ENCODE data around the gene MTAP.

MTAP gene

GRCh38 chr9:21802418-21803000 lies at the start of gene MTAP:
Gene MTAP (plus strand): TSS chr9:21802636. CDS start chr9:21802749, 113 bp downstream.
- DNase-seq: peak; percentile 37 to 52 (median 44)

GRCh38 chr9:21753523-21753922 lies 48.9 kb upstream of the MTAP start:
- no peak for DNase-seq

- no peak for DNase-seq
These were observed 47.7 kb upstream of the MTAP start for GRCh38 chr9:21754741-21755140.

- DNase-seq: no peak
These were observed 43.9 kb upstream of the MTAP start for GRCh38 chr9:21758540-21758939.

- DNase-seq: no peak
These were observed 41.0 kb upstream of the MTAP start for GRCh38 chr9:21761309-21761901.

- no peak for DNase-seq
These were observed 40.4 kb upstream of the MTAP start for GRCh38 chr9:21762064-21762463.

- DNase-seq: no peak
These were observed 37.6 kb upstream of the MTAP start for GRCh38 chr9:21764846-21765245.

- DNase-seq: no peak
These were observed 36.3 kb upstream of the MTAP start for GRCh38 chr9:21766096-21766495.

- no peak for DNase-seq
These were observed 31.4 kb upstream of the MTAP start for GRCh38 chr9:21770871-21771560.

GRCh38 chr9:21777701-21778100 lies 24.7 kb upstream of the MTAP start:
- DNase-seq: no peak

GRCh38 chr9:21778304-21778703 lies 24.1 kb upstream of the MTAP start:
- DNase-seq: no peak

GRCh38 chr9:21779397-21779796 lies 23.0 kb upstream of the MTAP start:
- no peak for DNase-seq

GRCh38 chr9:21781656-21782055 lies 20.8 kb upstream of the MTAP start:
- no peak for DNase-seq

GRCh38 chr9:21782205-21782604 lies 20.2 kb upstream of the MTAP start:
- no peak for DNase-seq

GRCh38 chr9:21788752-21789151 lies 13.7 kb upstream of the MTAP start:
- DNase-seq: no peak

- peak in 1 of 4 experiments; percentile 5 for DNase-seq
These were observed 12.8 kb upstream of the MTAP start for GRCh38 chr9:21789541-21790037.

- DNase-seq: no peak
These were observed 7.0 kb upstream of the MTAP start for GRCh38 chr9:21795483-21795882.

- DNase-seq: no peak
These were observed 5.7 kb upstream of the MTAP start for GRCh38 chr9:21796768-21797167.

- DNase-seq: no peak
These were observed 1.3 kb upstream of the MTAP start for GRCh38 chr9:21800931-21801682.

- DNase-seq: no peak
These were observed 586 bp upstream of the MTAP start for GRCh38 chr9:21801683-21802417.

GRCh38 chr9:21803649-21804048 lies 1.2 kb downstream of the MTAP start:
- DNase-seq: no peak

- no peak for DNase-seq
These were observed 1.9 kb downstream of the MTAP start for GRCh38 chr9:21804331-21804730.

GRCh38 chr9:21804791-21805190 lies 2.4 kb downstream of the MTAP start:
- no peak for DNase-seq

Measured in activated naive CD4-positive, alpha-beta T cell (primary cell).